ENCODE data around the gene PLN. TPM values are rescaled to one million over a fixed set of nuclear protein-coding genes. Genes with fewer than 3 reads are reported as not detected.

PLN gene
- total RNA-seq, 1 experiment from 2014 or later = not detected

DNA sequence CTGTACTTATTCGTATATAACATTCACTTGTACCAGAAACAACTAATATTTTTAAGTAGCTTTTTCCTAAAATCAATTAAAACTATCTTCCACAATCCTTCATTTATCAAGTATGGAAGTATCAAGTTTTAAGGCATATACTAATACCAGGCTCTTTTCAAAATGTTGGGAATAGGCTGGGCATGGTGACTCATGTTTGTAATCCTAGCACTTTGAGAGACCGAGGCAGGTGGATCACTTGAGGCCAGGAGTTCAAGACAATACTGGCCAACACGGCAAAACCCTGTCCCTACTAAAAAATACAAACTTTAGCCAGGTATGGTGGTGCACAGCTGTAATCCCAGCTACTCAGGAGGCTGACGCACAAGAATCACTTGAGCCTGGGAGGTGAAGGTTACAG is 25.7 kb upstream of the PLN start:
- intact Hi-C loops (cut with micrococcal nuclease) = no loop called here
- DNase-seq (no peak), ATAC-seq (no peak)
- H3K9ac ChIP-seq (ENCODE audit: low read length) = no peak overlapping the region
- no peak overlapping the region for H3K27ac ChIP-seq (ENCODE audit: low read length)
- CTCF ChIA-PET = no interaction called here
- no peak overlapping the region for H3K4me3 ChIP-seq (ENCODE audit: low read length)
- BruUV-seq (replicated peaks) = no TSS peak
- H3K4me2 ChIP-seq (ENCODE audit: low read length) = no peak overlapping the region
- H3K36me3 ChIP-seq (ENCODE audit: low read depth, low read length) = no peaks in the 10 kb centered on the region
- no peaks in the 10 kb centered on the region for H4K20me1 ChIP-seq (ENCODE audit: low read length)
- no peak overlapping the region for H2AFZ ChIP-seq (ENCODE audit: low read length)
- H3K27me3 ChIP-seq (ENCODE audit: low read length) = no peaks in the 10 kb centered on the region
- H3K4me1 ChIP-seq (ENCODE audit: insufficient read depth, low read length) = no peaks in the 10 kb centered on the region
- no peaks in the 10 kb centered on the region for H3K79me2 ChIP-seq (ENCODE audit: low read length)
- no peaks in the 10 kb centered on the region for H3K9me2 ChIP-seq (replicated peaks; ENCODE audit: low read length)
- POLR2A ChIA-PET (ENCODE audit: unreplicated experiment) = no interaction called here
- TF ChIP-seq EZH2 (IDR thresholded peaks at IDR 0.05; ENCODE audit: low read length, unreplicated experiment) = no peak
- no peak for TF ChIP-seq EZH2phosphoT487 (IDR thresholded peaks at IDR 0.05; ENCODE audit: borderline replicate concordance, low read length)
- TF ChIP-seq, protein P1, sequence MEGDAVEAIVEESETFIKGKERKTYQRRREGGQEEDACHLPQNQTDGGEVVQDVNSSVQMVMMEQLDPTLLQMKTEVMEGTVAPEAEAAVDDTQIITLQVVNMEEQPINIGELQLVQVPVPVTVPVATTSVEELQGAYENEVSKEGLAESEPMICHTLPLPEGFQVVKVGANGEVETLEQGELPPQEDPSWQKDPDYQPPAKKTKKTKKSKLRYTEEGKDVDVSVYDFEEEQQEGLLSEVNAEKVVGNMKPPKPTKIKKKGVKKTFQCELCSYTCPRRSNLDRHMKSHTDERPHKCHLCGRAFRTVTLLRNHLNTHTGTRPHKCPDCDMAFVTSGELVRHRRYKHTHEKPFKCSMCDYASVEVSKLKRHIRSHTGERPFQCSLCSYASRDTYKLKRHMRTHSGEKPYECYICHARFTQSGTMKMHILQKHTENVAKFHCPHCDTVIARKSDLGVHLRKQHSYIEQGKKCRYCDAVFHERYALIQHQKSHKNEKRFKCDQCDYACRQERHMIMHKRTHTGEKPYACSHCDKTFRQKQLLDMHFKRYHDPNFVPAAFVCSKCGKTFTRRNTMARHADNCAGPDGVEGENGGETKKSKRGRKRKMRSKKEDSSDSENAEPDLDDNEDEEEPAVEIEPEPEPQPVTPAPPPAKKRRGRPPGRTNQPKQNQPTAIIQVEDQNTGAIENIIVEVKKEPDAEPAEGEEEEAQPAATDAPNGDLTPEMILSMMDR (conservative IDR thresholded peaks at IDR 0.05; ENCODE audit: low read depth, low read length) = no peak
- no peaks in the 10 kb centered on the region for H3K9me3 ChIP-seq (ENCODE audit: low read length)
- no peaks in the 10 kb centered on the region for H3F3A ChIP-seq (ENCODE audit: low read length, unreplicated experiment)

DNA sequence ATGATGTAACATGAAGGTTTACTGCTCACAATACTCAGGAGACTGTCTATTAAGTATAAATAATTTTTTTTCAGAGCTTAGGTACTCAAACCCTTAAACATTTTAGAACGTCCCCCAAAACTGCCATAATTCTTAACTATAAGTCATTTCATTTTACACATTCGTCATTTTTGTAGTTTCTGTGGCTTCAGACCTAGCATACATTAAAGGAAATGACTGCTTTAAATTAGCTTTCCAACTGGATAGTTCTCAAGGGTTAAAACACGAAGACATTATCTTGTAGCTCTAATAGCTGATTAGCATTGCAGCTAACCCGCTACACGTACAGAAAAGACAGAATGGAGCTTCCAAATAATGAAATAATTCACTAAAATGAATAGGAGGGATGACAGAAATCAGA is 24.9 kb upstream of the PLN start:
- Histone ChIP-seq H4K20me1 (ENCODE audit: low read length) (no peaks in the 10 kb centered on the region), H3F3A (ENCODE audit: low read length, unreplicated experiment) (no peaks in the 10 kb centered on the region), H3K4me1 (ENCODE audit: insufficient read depth, low read length) (no peaks in the 10 kb centered on the region), H3K36me3 (ENCODE audit: low read depth, low read length) (no peaks in the 10 kb centered on the region), H3K9ac (ENCODE audit: low read length) (no peak overlapping the region), H3K4me3 (ENCODE audit: low read length) (no peak overlapping the region), H3K9me2 (replicated peaks; ENCODE audit: low read length) (no peaks in the 10 kb centered on the region), H3K9me3 (ENCODE audit: low read length) (no peaks in the 10 kb centered on the region), H3K27ac (ENCODE audit: low read length) (no peak overlapping the region), H3K4me2 (ENCODE audit: low read length) (no peak overlapping the region), H3K79me2 (ENCODE audit: low read length) (no peaks in the 10 kb centered on the region), H3K27me3 (ENCODE audit: low read length) (no peaks in the 10 kb centered on the region), H2AFZ (ENCODE audit: low read length) (no peak overlapping the region)
- POLR2A ChIA-PET (ENCODE audit: unreplicated experiment) = interaction anchor here (0.5 kb wide), 1 partner anchor 11 kb away, joined by 3 read pairs; no protein-coding TSS in a partner anchor
- TF ChIP-seq, protein P1 (conservative IDR thresholded peaks at IDR 0.05; ENCODE audit: low read depth, low read length) = no peak
- TF ChIP-seq EZH2 (IDR thresholded peaks at IDR 0.05; ENCODE audit: low read length, unreplicated experiment) (no peak), EZH2phosphoT487 (IDR thresholded peaks at IDR 0.05; ENCODE audit: borderline replicate concordance, low read length) (no peak)
- no peak for DNase-seq
- intact Hi-C loops (cut with micrococcal nuclease) = no loop called here
- CTCF ChIA-PET = no interaction called here
- no peak for ATAC-seq
- BruUV-seq (replicated peaks) = no TSS peak

DNA sequence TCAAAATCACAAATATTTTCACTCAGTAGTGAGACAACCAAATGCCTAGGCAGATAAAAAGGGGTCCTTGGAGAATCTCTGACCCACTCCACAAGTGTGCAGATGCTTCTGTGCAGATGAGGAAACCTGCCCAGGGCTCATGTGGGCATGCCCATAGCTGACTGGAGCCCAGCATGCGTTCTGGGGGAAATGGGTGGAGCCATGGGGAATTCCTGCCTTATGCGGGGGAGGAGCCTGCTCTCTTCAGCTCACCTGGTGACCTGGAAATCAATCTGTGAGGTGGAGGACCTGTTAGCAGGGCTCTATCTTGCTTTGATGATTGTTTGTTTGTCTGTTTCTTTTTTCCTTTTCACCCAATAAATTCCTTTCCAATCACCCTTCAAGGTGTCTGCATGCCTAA is 23.4 kb upstream of the PLN start:
- ATAC-seq = no peak

More for the DNA sequence above, 23.4 kb upstream of the PLN start:
- Histone ChIP-seq H4K20me1 (ENCODE audit: low read length) (no peaks in the 10 kb centered on the region), H3K9me2 (replicated peaks; ENCODE audit: low read length) (no peaks in the 10 kb centered on the region), H3K27me3 (ENCODE audit: low read length) (no peaks in the 10 kb centered on the region), H3F3A (ENCODE audit: low read length, unreplicated experiment) (no peaks in the 10 kb centered on the region), H3K4me3 (ENCODE audit: low read length) (no peak overlapping the region), H2AFZ (ENCODE audit: low read length) (no peak overlapping the region), H3K4me1 (ENCODE audit: insufficient read depth, low read length) (no peaks in the 10 kb centered on the region), H3K9ac (ENCODE audit: low read length) (no peak overlapping the region), H3K9me3 (ENCODE audit: low read length) (no peaks in the 10 kb centered on the region), H3K27ac (ENCODE audit: low read length) (no peak overlapping the region), H3K79me2 (ENCODE audit: low read length) (no peaks in the 10 kb centered on the region), H3K4me2 (ENCODE audit: low read length) (no peak overlapping the region), H3K36me3 (ENCODE audit: low read depth, low read length) (no peaks in the 10 kb centered on the region)
- TF ChIP-seq EZH2 (IDR thresholded peaks at IDR 0.05; ENCODE audit: low read length, unreplicated experiment) (no peak), EZH2phosphoT487 (IDR thresholded peaks at IDR 0.05; ENCODE audit: borderline replicate concordance, low read length) (no peak)
- TF ChIP-seq, protein P1 (conservative IDR thresholded peaks at IDR 0.05; ENCODE audit: low read depth, low read length) = no peak
- CTCF ChIA-PET = no interaction called here
- intact Hi-C loops (cut with micrococcal nuclease) = no loop called here
- POLR2A ChIA-PET (ENCODE audit: unreplicated experiment) = no interaction called here
- BruUV-seq (replicated peaks) = no TSS peak
- DNase-seq = no peak
